Measurements from ENCODE around the gene PRKN.

- TF ChIP-seq POLR2AphosphoS5 (IDR thresholded peaks at IDR 0.05) (no peak), CTCF (IDR thresholded peaks at IDR 0.05 in 8 of 11, conservative IDR thresholded peaks at IDR 0.05 in 3 of 11) (no peak)
Measured at GRCh38 chr6:161545741-161546140, 1181.8 kb downstream of the PRKN start.
